Left ventricle myocardium inferior (tissue), 1 donor: ENCODE data around the gene IL22RA1. TPM values are rescaled to one million over a fixed set of nuclear protein-coding genes. Genes with fewer than 3 reads are reported as not detected.

Experiments used
- DNase-seq: peaks from one replicate; pipeline ENCODE4 v3.0.0-alpha.2; 2020
- H3K27ac ChIP-seq: fragments of 200-600 bp; replicated peaks from 2 replicates; pipeline ENCODE4 v1.8.0; 2021
- H3K27me3 ChIP-seq: fragments of 200-600 bp; 2 replicates; pipeline ENCODE4 v1.8.0; 2021; ENCODE audit warnings: low read depth
- H3K36me3 ChIP-seq: fragments of 200-600 bp; 2 replicates; pipeline ENCODE4 v1.8.0; 2021
- H3K4me1 ChIP-seq: fragments of 200-600 bp; 2 replicates; pipeline ENCODE4 v1.8.0; 2021
- H3K4me3 ChIP-seq: fragments of 200-600 bp; 2 replicates; pipeline ENCODE4 v1.8.0; 2021; ENCODE audit warnings: mild to moderate bottlenecking, moderate library complexity
- H3K9me3 ChIP-seq: fragments of 200-600 bp; replicated peaks from 2 replicates; pipeline ENCODE4 v1.8.0; 2021
- intact Hi-C: fragments of 100-400 bp; cut with micrococcal nuclease; formaldehyde crosslinking; loops from one replicate; pipeline ENCODE4 v1.11.0; 2022
- total RNA-seq: library from RNA; stranded (reverse); fragmentation: NEBNext Ultra II Directional; extraction: Animal tissue kit (Norgen Biotek cat#: 25700); gene quantifications from one replicate; pipeline ENCODE4 v1.2.1, GENCODE V29; 2021
- TF ChIP-seq, protein P1 (sequence below): fragments of 200-600 bp; IDR thresholded peaks from 2 replicates; pipeline ENCODE4 v1.8.0; 2021; ENCODE audit warnings: antibody characterized with exemption, mild to moderate bottlenecking, borderline replicate concordance
- donor health status: DM: no; HTN: yes; CAD: no; lungs with severe emphysema.

The IL22RA1 gene
- total RNA-seq, 1 donor from 2014 or later, result 0.14 TPM

GRCh38 chr1:24186711-24186992 lies 43.7 kb upstream of the IL22RA1 start:
- Histone ChIP-seq H3K36me3 (no peaks in the 10 kb centered on the region), H3K27ac (peak overlapping the region; percentile 66), H3K9me3 (no peaks in the 10 kb centered on the region), H3K4me3 (peak overlapping the region; percentile 72), H3K4me1 (peaks cover 18% of the 10 kb centered on the region), H3K27me3 (peaks cover 36% of the 10 kb centered on the region)
- DNase-seq, result no peak
- TF ChIP-seq, protein P1, sequence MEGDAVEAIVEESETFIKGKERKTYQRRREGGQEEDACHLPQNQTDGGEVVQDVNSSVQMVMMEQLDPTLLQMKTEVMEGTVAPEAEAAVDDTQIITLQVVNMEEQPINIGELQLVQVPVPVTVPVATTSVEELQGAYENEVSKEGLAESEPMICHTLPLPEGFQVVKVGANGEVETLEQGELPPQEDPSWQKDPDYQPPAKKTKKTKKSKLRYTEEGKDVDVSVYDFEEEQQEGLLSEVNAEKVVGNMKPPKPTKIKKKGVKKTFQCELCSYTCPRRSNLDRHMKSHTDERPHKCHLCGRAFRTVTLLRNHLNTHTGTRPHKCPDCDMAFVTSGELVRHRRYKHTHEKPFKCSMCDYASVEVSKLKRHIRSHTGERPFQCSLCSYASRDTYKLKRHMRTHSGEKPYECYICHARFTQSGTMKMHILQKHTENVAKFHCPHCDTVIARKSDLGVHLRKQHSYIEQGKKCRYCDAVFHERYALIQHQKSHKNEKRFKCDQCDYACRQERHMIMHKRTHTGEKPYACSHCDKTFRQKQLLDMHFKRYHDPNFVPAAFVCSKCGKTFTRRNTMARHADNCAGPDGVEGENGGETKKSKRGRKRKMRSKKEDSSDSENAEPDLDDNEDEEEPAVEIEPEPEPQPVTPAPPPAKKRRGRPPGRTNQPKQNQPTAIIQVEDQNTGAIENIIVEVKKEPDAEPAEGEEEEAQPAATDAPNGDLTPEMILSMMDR, result no peak
- intact Hi-C loops, result no loop called here

GRCh38 chr1:24186031-24186710 lies 43.2 kb upstream of the IL22RA1 start:
- no peak overlapping the region for H3K27ac ChIP-seq
- no peaks in the 10 kb centered on the region for H3K9me3 ChIP-seq
- intact Hi-C loops, result no loop called here
- DNase-seq, result no peak
- H3K36me3 ChIP-seq, result no peaks in the 10 kb centered on the region
- peaks cover 18% of the 10 kb centered on the region for H3K4me1 ChIP-seq
- TF ChIP-seq, protein P1, result no peak
- H3K4me3 ChIP-seq, result peak overlapping the region; percentile 72
- peaks cover 36% of the 10 kb centered on the region for H3K27me3 ChIP-seq

GRCh38 chr1:24185076-24185475 lies 42.1 kb upstream of the IL22RA1 start:
- Histone ChIP-seq H3K27me3 (peaks cover 42% of the 10 kb centered on the region), H3K4me3 (no peak overlapping the region), H3K4me1 (peaks cover 15% of the 10 kb centered on the region), H3K27ac (no peak overlapping the region), H3K36me3 (no peaks in the 10 kb centered on the region), H3K9me3 (no peaks in the 10 kb centered on the region)
- intact Hi-C loops, result no loop called here
- TF ChIP-seq, protein P1, result no peak
- DNase-seq, result no peak

GRCh38 chr1:24182061-24182460 lies 39.1 kb upstream of the IL22RA1 start:
- no peaks in the 10 kb centered on the region for H3K36me3 ChIP-seq
- no peak overlapping the region for H3K4me3 ChIP-seq
- no peak overlapping the region for H3K27ac ChIP-seq
- H3K9me3 ChIP-seq, result no peaks in the 10 kb centered on the region
- H3K27me3 ChIP-seq, result peaks cover 28% of the 10 kb centered on the region
- H3K4me1 ChIP-seq, result peaks cover 6% of the 10 kb centered on the region
- TF ChIP-seq, protein P1, result no peak
- no peak for DNase-seq
- intact Hi-C loops, result no loop called here

GRCh38 chr1:24181619-24182018 lies 38.7 kb upstream of the IL22RA1 start:
- intact Hi-C loops, result no loop called here
- Histone ChIP-seq H3K27me3 (peaks cover 23% of the 10 kb centered on the region), H3K36me3 (no peaks in the 10 kb centered on the region), H3K27ac (no peak overlapping the region), H3K4me3 (no peak overlapping the region), H3K4me1 (peaks cover 1% of the 10 kb centered on the region), H3K9me3 (no peaks in the 10 kb centered on the region)
- TF ChIP-seq, protein P1, result no peak
- no peak for DNase-seq

GRCh38 chr1:24180676-24181075 lies 37.7 kb upstream of the IL22RA1 start:
- Histone ChIP-seq H3K9me3 (no peaks in the 10 kb centered on the region), H3K27me3 (peaks cover 14% of the 10 kb centered on the region), H3K4me1 (no peaks in the 10 kb centered on the region), H3K27ac (no peak overlapping the region), H3K36me3 (no peaks in the 10 kb centered on the region), H3K4me3 (no peak overlapping the region)
- DNase-seq, result no peak
- intact Hi-C loops, result no loop called here
- TF ChIP-seq, protein P1, result no peak
